ENCODE data around the gene SYCP2L.
A peak's percentile ranks its signal among the peaks of the same experiment; 100 is the strongest.
"Not testable (repeated sequence)": the region's sequence is repeated elsewhere in the genome, so short reads cannot be mapped to it uniquely, and the experiment has no call there.

SYCP2L gene

DNA sequence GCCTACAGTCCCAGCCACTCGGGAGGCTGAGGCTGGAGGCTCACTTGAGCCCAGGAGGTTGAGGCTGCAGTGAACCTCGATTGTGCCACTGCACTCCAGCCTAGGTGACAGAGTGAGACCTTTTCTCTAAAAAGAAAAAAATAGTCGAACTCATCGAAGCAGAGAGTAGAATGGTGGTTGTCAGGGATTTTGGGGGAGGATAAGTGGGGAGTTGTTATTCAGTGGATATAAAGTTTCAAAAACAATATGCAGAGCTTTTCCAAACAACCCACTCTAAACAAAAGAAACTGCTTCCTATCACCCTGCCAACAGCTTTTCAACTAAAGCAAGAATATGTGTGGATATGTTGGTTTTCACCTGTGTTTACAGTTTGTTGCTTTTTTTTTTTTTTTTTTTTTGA lies 37.0 kb upstream of the SYCP2L start:
- H3K27ac ChIP-seq: peak overlapping the region; percentile 64
- no peak for TF ChIP-seq ZFX (IDR thresholded peaks at IDR 0.05)
- TF ChIP-seq, protein P1, sequence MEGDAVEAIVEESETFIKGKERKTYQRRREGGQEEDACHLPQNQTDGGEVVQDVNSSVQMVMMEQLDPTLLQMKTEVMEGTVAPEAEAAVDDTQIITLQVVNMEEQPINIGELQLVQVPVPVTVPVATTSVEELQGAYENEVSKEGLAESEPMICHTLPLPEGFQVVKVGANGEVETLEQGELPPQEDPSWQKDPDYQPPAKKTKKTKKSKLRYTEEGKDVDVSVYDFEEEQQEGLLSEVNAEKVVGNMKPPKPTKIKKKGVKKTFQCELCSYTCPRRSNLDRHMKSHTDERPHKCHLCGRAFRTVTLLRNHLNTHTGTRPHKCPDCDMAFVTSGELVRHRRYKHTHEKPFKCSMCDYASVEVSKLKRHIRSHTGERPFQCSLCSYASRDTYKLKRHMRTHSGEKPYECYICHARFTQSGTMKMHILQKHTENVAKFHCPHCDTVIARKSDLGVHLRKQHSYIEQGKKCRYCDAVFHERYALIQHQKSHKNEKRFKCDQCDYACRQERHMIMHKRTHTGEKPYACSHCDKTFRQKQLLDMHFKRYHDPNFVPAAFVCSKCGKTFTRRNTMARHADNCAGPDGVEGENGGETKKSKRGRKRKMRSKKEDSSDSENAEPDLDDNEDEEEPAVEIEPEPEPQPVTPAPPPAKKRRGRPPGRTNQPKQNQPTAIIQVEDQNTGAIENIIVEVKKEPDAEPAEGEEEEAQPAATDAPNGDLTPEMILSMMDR (conservative IDR thresholded peaks at IDR 0.05): no peak

DNA sequence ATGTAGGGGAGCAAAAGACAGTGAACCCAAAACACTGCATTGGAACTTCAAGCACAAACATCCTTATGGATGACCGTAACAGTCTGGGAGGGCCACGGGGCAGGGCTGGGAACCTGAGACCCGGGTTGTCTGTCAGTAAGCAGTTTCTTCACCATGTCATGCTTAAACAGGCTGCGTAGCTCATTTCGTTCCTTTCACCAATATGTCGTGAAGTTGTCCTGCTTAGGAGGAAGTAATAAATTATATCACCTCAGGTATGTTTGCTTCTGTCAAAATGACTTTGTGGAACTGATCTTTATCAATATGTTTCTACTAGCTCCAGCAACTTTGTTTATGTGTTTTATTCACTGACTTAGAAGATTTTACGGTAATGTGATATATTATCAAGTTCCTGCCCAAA lies 36.1 kb upstream of the SYCP2L start:
- TF ChIP-seq ZFX (IDR thresholded peaks at IDR 0.05): no peak
- TF ChIP-seq, protein P1 (conservative IDR thresholded peaks at IDR 0.05): no peak

DNA sequence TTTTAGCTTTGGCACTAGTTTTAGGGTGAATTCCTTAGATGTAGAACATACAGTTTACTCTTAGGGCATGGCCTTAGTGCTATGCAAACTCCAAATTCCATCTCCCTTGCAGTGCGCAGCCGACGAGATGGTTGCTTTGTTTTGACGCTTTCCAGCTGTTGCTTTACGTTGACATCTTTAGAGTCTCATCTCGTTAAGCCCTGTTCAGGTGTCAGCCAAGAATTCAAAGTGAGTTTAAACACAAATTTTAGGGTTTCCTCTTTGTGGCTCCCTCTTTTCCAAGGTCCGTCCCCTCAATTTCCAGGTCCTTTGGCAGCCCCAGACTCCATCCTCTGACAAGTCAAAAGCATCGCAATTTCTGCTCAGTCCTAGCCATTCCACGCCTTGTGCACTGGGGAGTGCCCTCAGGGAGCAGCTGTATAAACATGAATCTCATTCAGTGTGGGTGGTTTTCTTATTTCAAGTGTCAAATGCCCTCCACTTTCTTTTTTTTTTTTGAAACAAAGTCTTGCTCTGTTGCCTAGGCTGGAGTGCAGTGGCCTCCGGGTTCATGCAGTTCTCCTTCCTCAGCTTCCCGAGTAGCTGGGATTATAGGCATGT lies 34.4 kb upstream of the SYCP2L start:
- no peak overlapping the region for H3K27ac ChIP-seq
- TF ChIP-seq, protein P1 (conservative IDR thresholded peaks at IDR 0.05): no peak
- no peak for TF ChIP-seq ZFX (IDR thresholded peaks at IDR 0.05)

More for the DNA sequence above, 36.1 kb upstream of the SYCP2L start:
- H3K27ac ChIP-seq: peak overlapping the region; percentile 64

DNA sequence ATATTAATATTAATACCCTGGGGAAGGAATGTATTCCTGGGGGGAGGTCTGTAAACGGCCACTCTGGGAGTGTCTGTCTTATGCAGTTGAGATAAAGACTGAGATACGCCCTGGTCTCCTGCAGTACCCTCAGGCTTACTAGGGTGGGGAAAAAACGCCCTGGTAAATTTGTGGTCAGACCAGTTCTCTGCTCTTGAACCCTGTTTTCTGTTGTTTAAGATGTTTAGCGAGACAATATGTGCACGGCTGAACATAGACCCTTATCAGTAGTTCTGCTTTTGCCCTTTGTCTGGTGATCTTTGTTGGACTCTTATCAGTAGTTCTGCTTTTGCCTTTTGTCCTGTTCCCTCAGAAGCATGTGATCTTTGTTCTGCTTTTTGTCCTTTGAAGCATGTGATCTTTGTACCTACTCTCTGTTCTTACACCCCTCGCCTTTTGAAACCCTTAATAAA lies 33.0 kb upstream of the SYCP2L start:
- not testable (repeated sequence) for H3K27ac ChIP-seq

DNA sequence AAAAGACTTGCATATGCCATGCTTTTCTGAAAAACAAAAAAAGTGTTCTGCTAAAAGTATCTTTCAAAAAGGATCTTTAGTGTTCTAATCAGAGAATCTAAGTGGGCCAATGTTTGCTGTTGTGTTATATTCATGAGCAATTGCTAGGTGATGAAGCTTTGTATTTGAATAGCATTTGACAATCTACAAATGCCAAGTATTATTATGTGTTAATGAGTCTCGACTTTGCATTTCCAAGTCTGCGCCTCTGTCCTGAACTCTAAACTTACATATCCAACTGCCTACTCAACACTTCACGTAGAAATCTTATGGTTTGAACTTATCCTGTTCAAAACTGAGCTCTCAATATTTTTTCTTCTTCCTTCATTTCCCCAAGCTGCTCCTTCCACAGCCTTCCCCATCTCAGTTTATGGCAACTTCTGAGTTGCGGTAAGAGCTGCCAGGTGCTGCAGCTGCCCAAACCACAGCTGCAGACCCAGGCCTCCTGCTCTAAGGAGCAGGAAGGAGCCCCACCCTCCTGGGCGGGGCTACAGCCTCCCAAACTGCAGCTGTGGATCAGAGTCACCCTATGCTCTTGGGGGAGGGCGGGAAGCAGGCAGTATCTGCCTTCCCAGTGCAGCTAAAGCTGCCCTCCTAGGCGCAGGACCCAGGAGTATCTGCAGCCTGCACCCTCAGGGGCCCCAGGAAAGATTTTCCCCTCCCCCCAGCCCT lies 31.8 kb upstream of the SYCP2L start:
- no peak overlapping the region for H3K27ac ChIP-seq
- TF ChIP-seq ZFX (IDR thresholded peaks at IDR 0.05): no peak
- TF ChIP-seq, protein P1 (conservative IDR thresholded peaks at IDR 0.05): no peak

DNA sequence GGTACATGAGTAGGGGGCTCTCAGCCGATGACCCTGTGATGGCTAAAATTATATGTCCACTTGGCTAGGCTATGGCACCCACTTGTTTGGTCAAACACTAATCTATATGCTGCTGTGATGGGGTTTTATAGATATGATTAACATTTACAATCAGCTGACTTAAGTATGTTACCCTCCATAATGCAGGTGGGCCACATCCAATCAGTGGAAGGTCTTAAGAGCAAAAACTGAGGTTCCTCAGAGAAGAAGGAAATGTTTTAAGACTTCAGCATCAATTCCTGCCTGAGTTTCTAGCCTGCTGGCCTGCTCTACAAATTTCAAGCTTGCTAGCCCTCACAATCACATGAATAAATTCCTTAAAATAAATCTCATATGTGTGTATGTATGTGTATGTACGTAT lies 29.6 kb upstream of the SYCP2L start:
- no peak overlapping the region for H3K27ac ChIP-seq
- no peak for TF ChIP-seq ZFX (IDR thresholded peaks at IDR 0.05)
- TF ChIP-seq, protein P1 (conservative IDR thresholded peaks at IDR 0.05): no peak

DNA sequence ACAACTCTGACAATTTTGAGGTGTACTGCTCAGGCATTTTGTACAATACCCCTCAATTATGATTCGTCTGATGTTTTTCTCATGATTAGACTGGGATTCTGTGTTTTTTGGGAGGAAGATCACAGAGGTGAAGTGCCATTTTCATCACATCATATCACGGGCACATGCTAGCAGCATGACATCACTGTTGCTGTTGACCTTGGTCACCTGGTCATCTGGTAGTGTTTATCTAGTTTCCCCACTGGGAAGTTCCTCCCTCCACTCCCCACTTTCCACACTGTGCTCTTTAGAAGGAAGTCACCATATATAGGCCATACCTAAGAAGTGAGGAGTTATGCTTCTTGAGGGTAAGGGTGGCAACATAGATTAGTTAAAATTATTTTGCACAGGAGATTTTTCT lies 25.8 kb upstream of the SYCP2L start:
- H3K27ac ChIP-seq: no peak overlapping the region
- no peak for TF ChIP-seq ZFX (IDR thresholded peaks at IDR 0.05)
- TF ChIP-seq, protein P1 (conservative IDR thresholded peaks at IDR 0.05): no peak

DNA sequence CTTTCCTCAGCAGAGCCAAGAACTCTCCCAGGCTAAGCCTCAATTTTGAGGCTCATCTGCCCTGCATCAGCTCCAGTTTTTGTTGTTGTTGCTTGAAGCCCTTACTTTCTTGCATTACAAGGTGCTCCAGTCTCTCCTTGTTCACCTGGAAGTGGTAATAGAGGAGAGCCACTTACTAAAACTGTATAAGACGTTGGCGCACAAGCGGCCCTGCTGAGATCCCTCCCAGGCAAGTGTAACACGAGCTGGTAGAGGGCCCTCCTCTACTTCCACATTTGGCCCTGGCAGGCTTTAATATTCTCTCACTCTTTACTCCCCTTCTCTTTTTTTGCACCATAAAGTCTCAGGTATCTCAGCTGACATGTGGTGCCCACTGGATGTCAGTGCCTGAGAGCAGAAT lies 24.5 kb upstream of the SYCP2L start:
- no peak overlapping the region for H3K27ac ChIP-seq

DNA sequence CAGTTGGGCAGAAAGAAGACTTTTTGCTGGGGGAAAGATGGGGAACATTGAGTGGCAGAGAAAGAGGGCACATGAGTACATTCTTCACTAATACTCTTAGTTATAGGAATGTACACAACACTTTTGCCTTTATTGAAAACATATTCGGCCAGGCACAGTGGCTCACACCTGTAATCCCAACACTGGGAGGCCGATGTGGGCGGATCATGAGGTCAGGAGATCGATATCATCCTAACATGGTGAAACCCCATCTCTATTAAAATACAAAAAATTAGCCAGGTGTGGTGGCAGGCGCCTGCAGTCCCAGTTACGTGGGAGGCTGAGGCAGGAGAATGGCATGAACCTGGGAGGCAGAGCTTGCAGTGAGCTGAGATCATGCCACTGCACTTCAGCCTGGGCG lies 23.8 kb upstream of the SYCP2L start:
- not testable (repeated sequence) for H3K27ac ChIP-seq

More for the DNA sequence above, 24.5 kb upstream of the SYCP2L start:
- TF ChIP-seq, protein P1 (conservative IDR thresholded peaks at IDR 0.05): no peak
- TF ChIP-seq ZFX (IDR thresholded peaks at IDR 0.05): no peak

DNA sequence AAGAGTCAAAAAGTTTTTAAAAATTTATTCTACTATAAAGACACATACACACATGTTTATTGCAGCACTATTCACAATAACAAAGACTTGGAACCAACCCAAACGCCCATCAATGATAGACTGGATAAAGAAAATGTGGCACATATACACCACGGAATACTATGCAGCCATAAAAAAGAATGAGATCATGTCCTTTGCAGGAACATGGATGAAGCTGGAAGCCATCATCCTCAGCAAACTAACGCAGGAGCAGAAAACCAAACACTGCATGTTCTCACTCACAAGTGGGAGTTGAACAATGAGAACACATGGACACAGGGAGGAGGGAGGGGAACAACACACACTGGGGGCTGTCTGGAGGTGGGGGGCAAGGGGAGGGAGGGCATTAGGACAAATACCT lies 20.1 kb upstream of the SYCP2L start:
- H3K27ac ChIP-seq: not testable (repeated sequence)

Data from C4-2B (cell line).